HL-60 (cell line): ENCODE results near the gene PDE11A.
A peak's percentile ranks its signal among the peaks of the same experiment; 100 is the strongest.

Experiments used
- DNase-seq, 2 experiments: peaks; one replicate each; pipeline ENCODE4 v3.0.0-alpha.2; 2010 to 2020; ENCODE audit warnings: low read depth in 1 of 2, low spot score in 1 of 2
- H3K27ac ChIP-seq: fragments of 250-450 bp; sonication (Bioruptor Pico); replicated peaks from 2 replicates; pipeline ENCODE4 v1.5.1; 2020; ENCODE audit warnings: mild to moderate bottlenecking, moderate library complexity
- H3K27me3 ChIP-seq: fragments of 250-450 bp; sonication (Bioruptor Pico); 2 replicates; pipeline ENCODE4 v1.5.1; 2021; ENCODE audit warnings: mild to moderate bottlenecking, moderate library complexity; ENCODE audit not compliant: insufficient read depth, poor library complexity, severe bottlenecking
- H3K4me3 ChIP-seq: replicated peaks from 2 replicates; pipeline ENCODE4 v1.5.1; 2011; ENCODE audit warnings: mild to moderate bottlenecking, control low read depth, low read length; ENCODE audit not compliant: insufficient read depth
- CTCF ChIP-seq: IDR thresholded peaks from one replicate; pipeline ENCODE4 v1.5.1; 2011; ENCODE audit warnings: low read length, control low read depth, inconsistent platforms; ENCODE audit not compliant: insufficient read depth
- GABPA ChIP-seq: IDR thresholded peaks from 2 replicates; pipeline ENCODE4 v1.6.1; 2012; ENCODE audit warnings: low read depth
- POLR2AphosphoS5 ChIP-seq: IDR thresholded peaks from 2 replicates; pipeline ENCODE4 v1.6.1; 2012; ENCODE audit warnings: low read depth
- REST ChIP-seq: IDR thresholded peaks from 2 replicates; pipeline ENCODE4 v1.6.1; 2012; ENCODE audit warnings: low read depth; ENCODE audit not compliant: insufficient replicate concordance
- SPI1 ChIP-seq: IDR thresholded peaks from 2 replicates; pipeline ENCODE4 v1.6.1; 2012; ENCODE audit warnings: low read depth, mild to moderate bottlenecking, borderline replicate concordance

PDE11A gene

GRCh38 chr2:177741866-177742265, 330.7 kb downstream of the PDE11A start:
- no peak for DNase-seq
- Histone ChIP-seq H3K27ac (no peak overlapping the region), H3K4me3 (no peak overlapping the region), H3K27me3 (no peaks in the 10 kb centered on the region)
- TF ChIP-seq REST (no peak), CTCF (no peak), GABPA (no peak), SPI1 (no peak), POLR2AphosphoS5 (no peak)

DNA sequence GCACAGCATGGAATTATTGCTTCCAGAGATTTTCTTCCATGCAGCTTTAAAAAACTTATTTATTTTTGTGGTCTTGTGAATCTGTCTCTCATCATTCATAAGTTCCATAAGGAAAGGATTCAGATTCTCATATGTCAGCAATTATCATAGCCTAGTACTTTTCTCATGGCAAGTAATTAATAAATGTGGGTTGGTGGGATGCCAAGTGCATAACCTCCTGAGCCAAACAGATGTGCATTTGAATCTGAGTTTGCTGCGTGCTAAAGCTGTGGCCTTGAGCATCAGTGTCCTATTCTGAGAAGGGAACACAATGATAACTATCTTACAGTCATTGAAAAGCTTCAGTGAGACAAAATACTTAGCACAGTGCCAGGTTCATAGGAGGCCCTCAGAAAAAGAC, 331.9 kb downstream of the PDE11A start:
- TF ChIP-seq POLR2AphosphoS5: no peak
- no peak overlapping the region for H3K27ac ChIP-seq

GRCh38 chr2:177738461-177739235, 333.9 kb downstream of the PDE11A start:
- H3K27ac ChIP-seq: no peak overlapping the region
- DNase-seq: peak in 1 of 2 experiments; percentile 10
- TF ChIP-seq SPI1: peak; percentile 44; the same call in 1 of the 2 replicates
- TF ChIP-seq POLR2AphosphoS5: no peak
- no peak for TF ChIP-seq GABPA
- TF ChIP-seq CTCF: no peak
- TF ChIP-seq REST: no peak
- no peaks in the 10 kb centered on the region for H3K27me3 ChIP-seq
- no peak overlapping the region for H3K4me3 ChIP-seq

More for the DNA sequence above, 331.9 kb downstream of the PDE11A start:
- no peak overlapping the region for H3K4me3 ChIP-seq
- no peak for DNase-seq
- no peaks in the 10 kb centered on the region for H3K27me3 ChIP-seq

GRCh38 chr2:177735318-177735803, 337.2 kb downstream of the PDE11A start:
- DNase-seq: no peak
- H3K27me3 ChIP-seq: peaks cover 2% of the 10 kb centered on the region

More at GRCh38 chr2:177735318-177735803, 337.2 kb downstream of the PDE11A start:
- no peak overlapping the region for H3K27ac ChIP-seq
- H3K4me3 ChIP-seq: no peak overlapping the region
- TF ChIP-seq GABPA (no peak), CTCF (no peak), POLR2AphosphoS5 (no peak), SPI1 (no peak), REST (no peak)
